KMS-11 (cell line): ENCODE results near the gene RHOBTB3.
A peak's percentile ranks its signal among the peaks of the same experiment; 100 is the strongest.
"Not testable (repeated sequence)": the region's sequence is repeated elsewhere in the genome, so short reads cannot be mapped to it uniquely, and the experiment has no call there.

Experiments used
- H2AFZ ChIP-seq: fragments of 200-600 bp; sonication (generic); 2 replicates; pipeline ENCODE4 v1.6.1; 2016; ENCODE audit warnings: antibody characterized with exemption, mixed run types, low read depth
- H3K27ac ChIP-seq: fragments of 200-600 bp; sonication (generic); 2 replicates; pipeline ENCODE4 v1.6.1; 2016; ENCODE audit warnings: mild to moderate bottlenecking, mixed run types
- H3K27me3 ChIP-seq: fragments of 200-600 bp; sonication (generic); 2 replicates; pipeline ENCODE4 v1.6.1; 2017; ENCODE audit warnings: mild to moderate bottlenecking, low read depth, mixed run types, moderate library complexity; ENCODE audit not compliant: insufficient read depth
- H3K36me3 ChIP-seq: fragments of 200-600 bp; sonication (generic); 2 replicates; pipeline ENCODE4 v1.6.1; 2017; ENCODE audit warnings: mild to moderate bottlenecking, mixed run types; ENCODE audit not compliant: insufficient read depth
- H3K4me1 ChIP-seq: fragments of 200-600 bp; sonication (generic); 2 replicates; pipeline ENCODE4 v1.6.1; 2016; ENCODE audit warnings: mild to moderate bottlenecking, low read depth, mixed run types; ENCODE audit not compliant: poor library complexity, severe bottlenecking
- H3K4me2 ChIP-seq: fragments of 200-600 bp; sonication (generic); 2 replicates; pipeline ENCODE4 v1.7.0; 2016; ENCODE audit warnings: mild to moderate bottlenecking, mixed run types
- H3K4me3 ChIP-seq: fragments of 200-600 bp; sonication (generic); IDR thresholded peaks from 2 replicates; pipeline ENCODE4 v1.6.1; 2017; ENCODE audit warnings: low read depth, low read length, mixed read lengths; ENCODE audit not compliant: insufficient read depth
- H3K79me2 ChIP-seq: fragments of 200-600 bp; sonication (generic); 2 replicates; pipeline ENCODE4 v1.6.1; 2016; ENCODE audit warnings: low read depth, mixed run types; ENCODE audit not compliant: insufficient read depth
- H3K9ac ChIP-seq: fragments of 200-600 bp; sonication (generic); 2 replicates; pipeline ENCODE4 v1.6.1; 2016; ENCODE audit warnings: mild to moderate bottlenecking, mixed run types
- H4K20me1 ChIP-seq: fragments of 200-600 bp; sonication (generic); 2 replicates; pipeline ENCODE4 v1.6.1; 2016; ENCODE audit warnings: mild to moderate bottlenecking, mixed run types; ENCODE audit not compliant: insufficient read depth
- CTCF ChIP-seq: fragments of 200-600 bp; sonication (generic); conservative IDR thresholded peaks from 2 replicates; pipeline ENCODE4 v1.6.1; 2017; ENCODE audit warnings: low read depth, mild to moderate bottlenecking, antibody characterized with exemption, low read length, moderate library complexity, mixed read lengths

Gene RHOBTB3

DNA sequence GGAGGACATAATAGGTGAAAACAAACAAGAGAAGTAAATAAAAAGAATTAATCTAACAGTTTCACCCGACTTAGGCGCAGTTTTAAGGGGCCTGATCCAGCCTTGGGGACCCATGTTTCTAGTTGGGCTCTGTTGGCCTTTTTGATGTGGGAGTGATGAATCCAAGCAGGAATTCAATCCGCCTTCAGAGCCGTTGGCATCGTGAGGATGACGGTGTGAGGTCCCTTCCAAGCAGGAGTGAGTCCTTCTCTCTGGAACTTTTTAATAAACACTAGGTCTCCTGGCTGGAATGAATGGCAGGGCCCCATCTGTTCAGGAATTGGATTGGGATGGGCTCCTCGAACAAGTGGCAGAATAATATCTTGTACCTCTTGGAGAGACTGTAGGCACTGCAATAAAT is 22.3 kb upstream of the RHOBTB3 start:
- no peaks in the 10 kb centered on the region for H3K27me3 ChIP-seq
- H3K79me2 ChIP-seq: no peaks in the 10 kb centered on the region
- no peaks in the 10 kb centered on the region for H3K36me3 ChIP-seq
- H3K27ac ChIP-seq: no peak overlapping the region
- H3K4me1 ChIP-seq: peaks cover 13% of the 10 kb centered on the region
- TF ChIP-seq CTCF: no peak
- no peak overlapping the region for H3K4me3 ChIP-seq
- H3K4me2 ChIP-seq: no peak overlapping the region
- no peak overlapping the region for H2AFZ ChIP-seq
- H3K9ac ChIP-seq: no peak overlapping the region
- H4K20me1 ChIP-seq: no peaks in the 10 kb centered on the region

GRCh38 chr5:95709967-95710650 is 21.0 kb upstream of the RHOBTB3 start:
- H3K27ac ChIP-seq: no peak overlapping the region
- H3K9ac ChIP-seq: no peak overlapping the region
- no peak overlapping the region for H3K4me3 ChIP-seq
- H4K20me1 ChIP-seq: no peaks in the 10 kb centered on the region
- no peaks in the 10 kb centered on the region for H3K36me3 ChIP-seq
- TF ChIP-seq CTCF: no peak
- peaks cover 13% of the 10 kb centered on the region for H3K4me1 ChIP-seq
- no peak overlapping the region for H3K4me2 ChIP-seq
- no peaks in the 10 kb centered on the region for H3K79me2 ChIP-seq
- no peak overlapping the region for H2AFZ ChIP-seq
- no peaks in the 10 kb centered on the region for H3K27me3 ChIP-seq

DNA sequence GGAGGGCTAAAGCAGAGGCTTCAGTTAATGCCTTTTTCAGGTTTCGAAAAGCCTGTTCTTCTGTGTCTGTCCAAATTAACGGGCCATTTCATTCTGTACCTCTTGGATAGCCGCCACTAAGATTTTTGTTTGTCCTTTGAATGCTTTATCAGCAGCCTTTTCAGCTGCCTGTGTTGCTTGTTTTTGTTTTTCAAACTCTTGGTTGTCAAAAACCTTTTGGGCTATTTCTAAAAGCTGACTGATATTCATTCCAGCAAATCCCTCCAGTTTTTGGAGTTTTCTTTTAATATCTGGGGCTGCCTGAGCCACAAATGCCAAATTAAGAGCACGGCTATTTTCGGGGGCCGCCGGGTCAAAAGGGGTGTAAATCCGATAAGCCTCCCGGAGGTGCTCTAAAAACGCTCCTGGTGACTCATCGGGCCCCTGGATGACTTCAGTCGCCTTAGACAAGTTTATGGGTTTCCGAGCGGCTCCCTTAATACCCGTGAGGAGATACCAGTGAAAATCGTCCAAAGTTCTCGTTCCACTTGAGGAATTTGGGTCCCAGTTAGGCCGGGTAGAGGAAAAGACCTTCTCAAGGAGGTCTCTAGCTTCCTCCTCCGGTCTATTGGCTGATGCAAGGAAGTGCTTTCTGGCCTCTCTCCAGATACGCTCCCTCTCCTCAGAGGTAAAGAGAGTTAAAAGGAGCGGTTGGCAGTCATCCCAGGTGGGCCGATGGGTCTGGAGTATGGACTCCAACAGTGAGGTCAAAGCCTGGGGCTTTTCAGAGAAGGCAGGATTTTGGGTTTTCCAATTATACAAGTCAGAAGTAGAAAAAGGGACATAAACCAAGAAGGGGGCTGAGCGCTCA is 20.3 kb upstream of the RHOBTB3 start:
- not testable (repeated sequence) for H4K20me1 ChIP-seq, H3K9ac ChIP-seq, H3K79me2 ChIP-seq, H3K36me3 ChIP-seq, H3K27me3 ChIP-seq, H2AFZ ChIP-seq, H3K27ac ChIP-seq, H3K4me3 ChIP-seq, H3K4me2 ChIP-seq
- peaks cover 13% of the 10 kb centered on the region for H3K4me1 ChIP-seq

DNA sequence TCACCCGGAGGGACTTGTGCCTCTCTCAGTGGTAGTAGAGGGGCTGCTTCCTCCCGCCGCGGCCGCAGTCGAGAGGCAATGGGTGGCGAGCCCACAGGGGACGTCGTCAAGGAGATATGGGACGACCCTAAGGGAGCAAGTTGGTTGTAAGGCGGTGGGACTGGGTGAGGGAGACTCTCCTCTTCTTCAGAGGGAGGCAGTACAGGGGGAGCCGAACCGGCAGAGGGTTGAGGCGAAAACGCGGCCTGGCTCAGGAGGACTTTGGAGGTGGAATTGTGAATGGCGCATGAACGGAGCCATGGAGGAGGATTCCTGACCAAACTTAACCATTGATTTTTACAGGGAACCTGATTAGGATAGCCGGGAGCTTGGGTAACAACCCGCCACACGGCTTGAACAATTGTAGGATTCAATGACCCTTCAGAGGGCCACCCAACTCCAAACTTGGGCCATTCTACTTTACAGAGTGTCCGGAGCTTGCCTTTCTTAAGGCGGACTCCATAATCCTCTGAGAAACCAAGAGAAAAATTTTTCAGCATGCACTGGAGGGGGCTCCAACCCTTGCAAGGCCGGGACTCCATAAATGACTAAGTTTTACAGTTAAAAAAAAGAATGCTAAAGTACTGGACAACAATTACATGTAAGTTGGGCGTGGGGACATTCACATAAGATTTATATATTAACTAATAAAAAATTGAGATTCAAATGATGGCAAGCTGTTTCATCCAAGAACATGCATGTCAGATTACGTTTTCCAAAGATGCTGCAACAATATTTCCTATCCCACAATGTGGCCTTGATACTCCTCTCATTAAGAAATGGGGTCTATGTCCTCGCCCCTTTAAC is 19.4 kb upstream of the RHOBTB3 start:
- H3K79me2 ChIP-seq: no peaks in the 10 kb centered on the region
- no peaks in the 10 kb centered on the region for H3K27me3 ChIP-seq
- no peak overlapping the region for H3K27ac ChIP-seq
- TF ChIP-seq CTCF: no peak
- H4K20me1 ChIP-seq: no peaks in the 10 kb centered on the region
- H3K4me3 ChIP-seq: no peak overlapping the region
- H2AFZ ChIP-seq: no peak overlapping the region
- H3K36me3 ChIP-seq: no peaks in the 10 kb centered on the region
- H3K4me1 ChIP-seq: peaks cover 13% of the 10 kb centered on the region
- no peak overlapping the region for H3K9ac ChIP-seq
- H3K4me2 ChIP-seq: peak overlapping the region; percentile 3; the same call in 1 of the 2 replicates
